WTC11 (cell line): ENCODE data around the gene KLK14. TPM values are rescaled to one million over a fixed set of nuclear protein-coding genes. Genes with fewer than 3 reads are reported as not detected.

Experiments used
- ATAC-seq: fragments of 200-7000 bp; cut with Tn5 transposase; 2 replicates; pipeline ENCODE4 v1.10.0; 2021; ENCODE audit warnings: mild to moderate bottlenecking, moderate library complexity
- CTCF ChIA-PET: fragments of 300-600 bp; sonication (Branson Sonifier 250); formaldehyde crosslinking; loops from one replicate; lab custom pipeline; 2021; ENCODE audit warnings: antibody characterized with exemption; lab: Charles Lee
- POLR2A ChIA-PET: fragments of 350-600 bp; sonication (Branson Sonifier 250); formaldehyde crosslinking; loops from one replicate; lab custom pipeline; 2021; ENCODE audit warnings: antibody characterized with exemption; lab: Charles Lee
- DNase-seq: peaks from one replicate; pipeline ENCODE4 v3.0.0; 2021; ENCODE audit warnings: low spot score
- H3K27ac Mint-ChIP-seq: 2 replicates; pipeline ENCODE4 v1.8.0; 2021; ENCODE audit warnings: mixed read lengths
- H3K27me3 Mint-ChIP-seq: 2 replicates; pipeline ENCODE4 v1.8.0; 2021; ENCODE audit warnings: low read depth, mild to moderate bottlenecking, moderate library complexity, mixed read lengths
- H3K36me3 Mint-ChIP-seq: 2 replicates; pipeline ENCODE4 v1.8.0; 2021; ENCODE audit warnings: mixed read lengths
- H3K4me1 Mint-ChIP-seq: 2 replicates; pipeline ENCODE4 v1.8.0; 2022; ENCODE audit warnings: mixed read lengths
- H3K4me3 Mint-ChIP-seq: 2 replicates; pipeline ENCODE4 v1.8.0; 2021; ENCODE audit warnings: mild to moderate bottlenecking, moderate library complexity, mixed read lengths
- H3K9me3 Mint-ChIP-seq: 2 replicates; pipeline ENCODE4 v1.8.0; 2021; ENCODE audit warnings: mixed read lengths
- ATF1 ChIP-seq: sonication (generic); formaldehyde crosslinking; IDR thresholded peaks from 2 replicates; pipeline ENCODE4 v1.8.1; 2023; ENCODE audit warnings: mild to moderate bottlenecking, moderate library complexity, missing genetic modification reagents
- ELF4 ChIP-seq: sonication (generic); formaldehyde crosslinking; IDR thresholded peaks from 2 replicates; pipeline ENCODE4 v1.8.1; 2022; ENCODE audit warnings: low read depth, mild to moderate bottlenecking, moderate library complexity, missing genetic modification reagents
- JAZF1 ChIP-seq: fragments of 250-450 bp; sonication (Bioruptor Pico); IDR thresholded peaks from 2 replicates; pipeline ENCODE4 v1.9.0; 2021; ENCODE audit warnings: moderate library complexity, mild to moderate bottlenecking, inconsistent platforms
- MYBL2 ChIP-seq: sonication (generic); formaldehyde crosslinking; IDR thresholded peaks from 2 replicates; pipeline ENCODE4 v1.8.1; 2023; ENCODE audit warnings: mild to moderate bottlenecking, moderate library complexity, missing genetic modification reagents
- RORB ChIP-seq: fragments of 250-450 bp; sonication (Bioruptor Pico); IDR thresholded peaks from 2 replicates; pipeline ENCODE4 v1.9.0; 2021; ENCODE audit warnings: mild to moderate bottlenecking
- SMAD4 ChIP-seq: sonication (generic); formaldehyde crosslinking; IDR thresholded peaks from 2 replicates; pipeline ENCODE4 v1.8.0; 2022; ENCODE audit warnings: mild to moderate bottlenecking, missing genetic modification reagents
- ZNF138 ChIP-seq: sonication (generic); formaldehyde crosslinking; conservative IDR thresholded peaks from 2 replicates; pipeline ENCODE4 v1.8.1; 2022; ENCODE audit warnings: mild to moderate bottlenecking, moderate library complexity, missing genetic modification reagents
- ZNF232 ChIP-seq: sonication (generic); formaldehyde crosslinking; IDR thresholded peaks from 2 replicates; pipeline ENCODE4 v1.8.0; 2022; ENCODE audit warnings: mild to moderate bottlenecking, missing genetic modification reagents
- ZNF263 ChIP-seq: sonication (generic); formaldehyde crosslinking; IDR thresholded peaks from 2 replicates; pipeline ENCODE4 v1.8.1; 2022; ENCODE audit warnings: low read depth, mild to moderate bottlenecking, moderate library complexity, missing genetic modification reagents
- ZNF396 ChIP-seq: fragments of 250-450 bp; sonication (Bioruptor Pico); IDR thresholded peaks from 2 replicates; pipeline ENCODE4 v1.8.0; 2021; ENCODE audit warnings: mild to moderate bottlenecking, moderate library complexity, borderline replicate concordance
- ZNF423 ChIP-seq: fragments of 250-450 bp; sonication (Bioruptor Pico); IDR thresholded peaks from 2 replicates; pipeline ENCODE4 v2.1.2; 2022; ENCODE audit warnings: mild to moderate bottlenecking, moderate library complexity
- total RNA-seq: library from RNA; stranded (reverse); gene quantifications from 3 replicates; pipeline ENCODE4 v1.2.3, GENCODE V29; 2021
- TF ChIP-seq, protein P1 (sequence below): sonication (generic); formaldehyde crosslinking; IDR thresholded peaks from 2 replicates; pipeline ENCODE4 v1.8.0; 2023; ENCODE audit warnings: missing genetic modification reagents, mild to moderate bottlenecking, borderline replicate concordance
- TF ChIP-seq, protein P2 (sequence below): sonication (generic); formaldehyde crosslinking; IDR thresholded peaks from 2 replicates; pipeline ENCODE4 v1.8.1; 2023; ENCODE audit warnings: mild to moderate bottlenecking, missing genetic modification reagents
- TF ChIP-seq, protein P3 (sequence below): fragments of 250-450 bp; sonication (Bioruptor Pico); IDR thresholded peaks from 2 replicates; pipeline ENCODE4 v1.9.0; 2021; ENCODE audit warnings: mild to moderate bottlenecking
- TF ChIP-seq, protein P4 (sequence below): sonication (generic); formaldehyde crosslinking; IDR thresholded peaks from 2 replicates; pipeline ENCODE4 v1.8.1; 2023; ENCODE audit warnings: mild to moderate bottlenecking, missing genetic modification reagents, moderate library complexity
- TF ChIP-seq, protein P5 (sequence below): fragments of 250-450 bp; sonication (Bioruptor Pico); IDR thresholded peaks from 2 replicates; pipeline ENCODE4 v1.8.0; 2021; ENCODE audit warnings: mild to moderate bottlenecking
- TF ChIP-seq, protein P6 (sequence below): sonication (generic); formaldehyde crosslinking; IDR thresholded peaks from 2 replicates; pipeline ENCODE4 v1.8.0; 2022; ENCODE audit warnings: mild to moderate bottlenecking, missing genetic modification reagents
- TF ChIP-seq, protein P7 (sequence below): fragments of 250-450 bp; sonication (Bioruptor Pico); conservative IDR thresholded peaks from 2 replicates; pipeline ENCODE4 v1.9.0; 2021; ENCODE audit warnings: mild to moderate bottlenecking

KLK14 gene
- total RNA-seq, 1 experiment from 2014 or later, result 1.1 TPM

DNA sequence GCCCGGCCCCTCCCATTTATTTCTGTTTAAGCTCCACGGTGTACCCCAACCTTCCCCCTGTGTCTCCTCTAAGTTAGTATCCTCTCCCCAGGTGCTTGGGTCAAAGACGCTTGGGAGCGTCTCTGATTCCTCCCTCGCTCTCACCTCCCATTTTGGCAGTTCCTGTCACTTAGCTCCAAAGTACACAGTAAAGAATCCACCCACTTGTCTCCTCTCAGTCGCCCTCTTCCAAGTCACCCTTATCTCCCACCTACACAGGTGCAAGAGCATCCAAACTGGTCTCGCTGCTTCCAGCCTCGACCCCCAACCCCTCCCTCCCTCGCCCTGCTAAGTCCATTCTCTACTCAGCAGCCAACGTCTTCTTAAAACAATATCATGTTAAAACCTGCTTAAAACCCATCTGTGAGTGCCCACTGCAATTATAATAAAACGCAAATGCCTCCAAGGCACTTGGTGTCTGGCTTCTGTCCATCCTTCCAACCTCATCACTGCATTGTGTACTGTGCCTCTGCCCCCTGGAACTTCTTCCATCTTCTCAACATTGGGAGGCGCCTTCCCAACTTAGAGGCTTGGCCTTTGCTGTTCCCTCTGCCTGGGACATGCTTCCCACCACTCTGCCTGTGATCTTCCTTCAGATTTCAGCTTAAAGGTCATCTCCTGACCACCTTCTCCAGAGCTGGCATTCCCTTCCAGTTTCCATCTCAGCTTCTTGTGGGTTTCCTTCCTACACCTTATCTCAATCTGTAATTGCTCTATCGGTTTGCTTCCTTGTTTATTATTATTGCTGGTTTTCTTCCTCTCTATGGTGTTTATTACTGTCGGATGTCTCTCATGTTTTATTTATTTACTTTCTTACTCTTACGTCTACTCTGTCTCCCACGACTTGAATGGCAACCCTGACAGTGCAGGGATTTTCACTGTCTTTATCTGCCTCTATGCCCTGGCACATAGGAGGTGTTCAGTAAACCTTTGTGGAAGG lies 9.5 kb upstream of the KLK14 start (continued):
- TF ChIP-seq, protein P1, sequence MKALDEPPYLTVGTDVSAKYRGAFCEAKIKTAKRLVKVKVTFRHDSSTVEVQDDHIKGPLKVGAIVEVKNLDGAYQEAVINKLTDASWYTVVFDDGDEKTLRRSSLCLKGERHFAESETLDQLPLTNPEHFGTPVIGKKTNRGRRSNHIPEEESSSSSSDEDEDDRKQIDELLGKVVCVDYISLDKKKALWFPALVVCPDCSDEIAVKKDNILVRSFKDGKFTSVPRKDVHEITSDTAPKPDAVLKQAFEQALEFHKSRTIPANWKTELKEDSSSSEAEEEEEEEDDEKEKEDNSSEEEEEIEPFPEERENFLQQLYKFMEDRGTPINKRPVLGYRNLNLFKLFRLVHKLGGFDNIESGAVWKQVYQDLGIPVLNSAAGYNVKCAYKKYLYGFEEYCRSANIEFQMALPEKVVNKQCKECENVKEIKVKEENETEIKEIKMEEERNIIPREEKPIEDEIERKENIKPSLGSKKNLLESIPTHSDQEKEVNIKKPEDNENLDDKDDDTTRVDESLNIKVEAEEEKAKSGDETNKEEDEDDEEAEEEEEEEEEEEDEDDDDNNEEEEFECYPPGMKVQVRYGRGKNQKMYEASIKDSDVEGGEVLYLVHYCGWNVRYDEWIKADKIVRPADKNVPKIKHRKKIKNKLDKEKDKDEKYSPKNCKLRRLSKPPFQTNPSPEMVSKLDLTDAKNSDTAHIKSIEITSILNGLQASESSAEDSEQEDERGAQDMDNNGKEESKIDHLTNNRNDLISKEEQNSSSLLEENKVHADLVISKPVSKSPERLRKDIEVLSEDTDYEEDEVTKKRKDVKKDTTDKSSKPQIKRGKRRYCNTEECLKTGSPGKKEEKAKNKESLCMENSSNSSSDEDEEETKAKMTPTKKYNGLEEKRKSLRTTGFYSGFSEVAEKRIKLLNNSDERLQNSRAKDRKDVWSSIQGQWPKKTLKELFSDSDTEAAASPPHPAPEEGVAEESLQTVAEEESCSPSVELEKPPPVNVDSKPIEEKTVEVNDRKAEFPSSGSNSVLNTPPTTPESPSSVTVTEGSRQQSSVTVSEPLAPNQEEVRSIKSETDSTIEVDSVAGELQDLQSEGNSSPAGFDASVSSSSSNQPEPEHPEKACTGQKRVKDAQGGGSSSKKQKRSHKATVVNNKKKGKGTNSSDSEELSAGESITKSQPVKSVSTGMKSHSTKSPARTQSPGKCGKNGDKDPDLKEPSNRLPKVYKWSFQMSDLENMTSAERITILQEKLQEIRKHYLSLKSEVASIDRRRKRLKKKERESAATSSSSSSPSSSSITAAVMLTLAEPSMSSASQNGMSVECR (CRISPR knock-in tag), result no peak

DNA sequence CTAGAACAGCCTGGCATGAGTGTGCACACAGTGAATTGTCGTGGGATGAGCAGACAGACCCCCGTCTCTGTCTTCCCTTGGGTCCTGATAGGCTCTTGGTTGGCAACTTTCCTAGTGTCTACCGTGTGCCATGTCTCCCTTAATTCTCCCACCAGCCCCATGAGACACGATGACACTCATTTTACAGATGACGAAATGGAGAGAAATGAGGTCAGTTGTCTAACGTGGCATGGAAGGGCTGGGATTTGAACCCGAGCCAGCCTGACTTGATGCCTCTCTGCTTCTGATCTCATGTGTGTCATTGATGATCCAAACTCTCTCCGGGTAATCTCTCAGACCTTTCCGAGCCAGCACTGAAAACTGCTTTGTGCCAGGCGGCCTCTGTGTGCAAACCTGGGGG lies 8.4 kb upstream of the KLK14 start:
- ATAC-seq (no peak), DNase-seq (no peak)
- Mint-ChIP-seq H3K4me3 (no peak overlapping the region), H3K27me3 (no peaks in the 10 kb centered on the region), H3K27ac (no peak overlapping the region), H3K4me1 (peaks cover 29% of the 10 kb centered on the region), H3K36me3 (no peaks in the 10 kb centered on the region), H3K9me3 (no peaks in the 10 kb centered on the region)
- POLR2A ChIA-PET, result no interaction called here
- CTCF ChIA-PET, result interaction anchor here (8.2 kb wide), 1 partner anchor 72 kb away, joined by 347 read pairs; the partner anchor contains the start of gene KLK10
- TF ChIP-seq SMAD4 (CRISPR knock-in tag) (no peak), MYBL2 (CRISPR knock-in tag) (no peak), ZNF232 (CRISPR knock-in tag) (no peak), ZNF138 (no peak), ATF1 (CRISPR knock-in tag) (no peak), ELF4 (no peak)
- TF ChIP-seq, protein P2, sequence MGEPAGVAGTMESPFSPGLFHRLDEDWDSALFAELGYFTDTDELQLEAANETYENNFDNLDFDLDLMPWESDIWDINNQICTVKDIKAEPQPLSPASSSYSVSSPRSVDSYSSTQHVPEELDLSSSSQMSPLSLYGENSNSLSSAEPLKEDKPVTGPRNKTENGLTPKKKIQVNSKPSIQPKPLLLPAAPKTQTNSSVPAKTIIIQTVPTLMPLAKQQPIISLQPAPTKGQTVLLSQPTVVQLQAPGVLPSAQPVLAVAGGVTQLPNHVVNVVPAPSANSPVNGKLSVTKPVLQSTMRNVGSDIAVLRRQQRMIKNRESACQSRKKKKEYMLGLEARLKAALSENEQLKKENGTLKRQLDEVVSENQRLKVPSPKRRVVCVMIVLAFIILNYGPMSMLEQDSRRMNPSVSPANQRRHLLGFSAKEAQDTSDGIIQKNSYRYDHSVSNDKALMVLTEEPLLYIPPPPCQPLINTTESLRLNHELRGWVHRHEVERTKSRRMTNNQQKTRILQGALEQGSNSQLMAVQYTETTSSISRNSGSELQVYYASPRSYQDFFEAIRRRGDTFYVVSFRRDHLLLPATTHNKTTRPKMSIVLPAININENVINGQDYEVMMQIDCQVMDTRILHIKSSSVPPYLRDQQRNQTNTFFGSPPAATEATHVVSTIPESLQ, result no peak
- TF ChIP-seq, protein P3, sequence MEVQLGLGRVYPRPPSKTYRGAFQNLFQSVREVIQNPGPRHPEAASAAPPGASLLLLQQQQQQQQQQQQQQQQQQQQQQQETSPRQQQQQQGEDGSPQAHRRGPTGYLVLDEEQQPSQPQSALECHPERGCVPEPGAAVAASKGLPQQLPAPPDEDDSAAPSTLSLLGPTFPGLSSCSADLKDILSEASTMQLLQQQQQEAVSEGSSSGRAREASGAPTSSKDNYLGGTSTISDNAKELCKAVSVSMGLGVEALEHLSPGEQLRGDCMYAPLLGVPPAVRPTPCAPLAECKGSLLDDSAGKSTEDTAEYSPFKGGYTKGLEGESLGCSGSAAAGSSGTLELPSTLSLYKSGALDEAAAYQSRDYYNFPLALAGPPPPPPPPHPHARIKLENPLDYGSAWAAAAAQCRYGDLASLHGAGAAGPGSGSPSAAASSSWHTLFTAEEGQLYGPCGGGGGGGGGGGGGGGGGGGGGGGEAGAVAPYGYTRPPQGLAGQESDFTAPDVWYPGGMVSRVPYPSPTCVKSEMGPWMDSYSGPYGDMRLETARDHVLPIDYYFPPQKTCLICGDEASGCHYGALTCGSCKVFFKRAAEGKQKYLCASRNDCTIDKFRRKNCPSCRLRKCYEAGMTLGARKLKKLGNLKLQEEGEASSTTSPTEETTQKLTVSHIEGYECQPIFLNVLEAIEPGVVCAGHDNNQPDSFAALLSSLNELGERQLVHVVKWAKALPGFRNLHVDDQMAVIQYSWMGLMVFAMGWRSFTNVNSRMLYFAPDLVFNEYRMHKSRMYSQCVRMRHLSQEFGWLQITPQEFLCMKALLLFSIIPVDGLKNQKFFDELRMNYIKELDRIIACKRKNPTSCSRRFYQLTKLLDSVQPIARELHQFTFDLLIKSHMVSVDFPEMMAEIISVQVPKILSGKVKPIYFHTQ, result no peak

DNA sequence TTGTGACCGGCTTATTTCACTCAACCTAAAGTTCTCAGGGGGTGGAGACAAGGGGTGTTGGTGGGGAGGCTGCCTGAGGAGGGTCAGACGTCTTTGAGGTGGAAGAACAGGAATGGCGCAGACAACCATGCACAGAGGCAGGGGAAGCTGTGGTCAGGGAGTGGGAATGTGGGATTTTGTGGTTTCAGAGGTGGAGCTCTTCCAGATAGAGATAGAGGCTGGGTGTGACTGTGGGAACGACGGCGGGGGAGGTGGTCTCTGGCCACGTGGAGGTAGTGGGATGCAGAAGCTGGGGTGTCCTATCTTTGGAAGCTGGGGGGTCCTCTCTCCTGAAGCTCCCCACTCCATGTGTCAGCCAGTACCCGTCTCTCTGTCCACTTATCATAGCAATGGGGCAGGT lies 7.8 kb upstream of the KLK14 start:
- Mint-ChIP-seq H3K27me3 (no peaks in the 10 kb centered on the region), H3K4me1 (peaks cover 30% of the 10 kb centered on the region), H3K36me3 (no peaks in the 10 kb centered on the region), H3K27ac (no peak overlapping the region), H3K9me3 (no peaks in the 10 kb centered on the region), H3K4me3 (no peak overlapping the region)
- ATAC-seq (no peak), DNase-seq (no peak)
- ChIA-PET CTCF (interaction anchor here (8.2 kb wide), 1 partner anchor 71 kb away, joined by 347 read pairs; the partner anchor contains the start of gene KLK10), POLR2A (no interaction called here)
- no peak for TF ChIP-seq MYBL2 (CRISPR knock-in tag)
- TF ChIP-seq ZNF396 (CRISPR knock-in tag), result no peak
- no peak for TF ChIP-seq ZNF263
- TF ChIP-seq, protein P4, sequence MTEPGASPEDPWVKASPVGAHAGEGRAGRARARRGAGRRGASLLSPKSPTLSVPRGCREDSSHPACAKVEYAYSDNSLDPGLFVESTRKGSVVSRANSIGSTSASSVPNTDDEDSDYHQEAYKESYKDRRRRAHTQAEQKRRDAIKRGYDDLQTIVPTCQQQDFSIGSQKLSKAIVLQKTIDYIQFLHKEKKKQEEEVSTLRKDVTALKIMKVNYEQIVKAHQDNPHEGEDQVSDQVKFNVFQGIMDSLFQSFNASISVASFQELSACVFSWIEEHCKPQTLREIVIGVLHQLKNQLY, result no peak
- no peak for TF ChIP-seq ATF1 (CRISPR knock-in tag)
- TF ChIP-seq, protein P5, sequence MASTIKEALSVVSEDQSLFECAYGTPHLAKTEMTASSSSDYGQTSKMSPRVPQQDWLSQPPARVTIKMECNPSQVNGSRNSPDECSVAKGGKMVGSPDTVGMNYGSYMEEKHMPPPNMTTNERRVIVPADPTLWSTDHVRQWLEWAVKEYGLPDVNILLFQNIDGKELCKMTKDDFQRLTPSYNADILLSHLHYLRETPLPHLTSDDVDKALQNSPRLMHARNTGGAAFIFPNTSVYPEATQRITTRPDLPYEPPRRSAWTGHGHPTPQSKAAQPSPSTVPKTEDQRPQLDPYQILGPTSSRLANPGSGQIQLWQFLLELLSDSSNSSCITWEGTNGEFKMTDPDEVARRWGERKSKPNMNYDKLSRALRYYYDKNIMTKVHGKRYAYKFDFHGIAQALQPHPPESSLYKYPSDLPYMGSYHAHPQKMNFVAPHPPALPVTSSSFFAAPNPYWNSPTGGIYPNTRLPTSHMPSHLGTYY, result no peak
- no peak for TF ChIP-seq ELF4
- no peak for TF ChIP-seq RORB
- TF ChIP-seq, protein P6, sequence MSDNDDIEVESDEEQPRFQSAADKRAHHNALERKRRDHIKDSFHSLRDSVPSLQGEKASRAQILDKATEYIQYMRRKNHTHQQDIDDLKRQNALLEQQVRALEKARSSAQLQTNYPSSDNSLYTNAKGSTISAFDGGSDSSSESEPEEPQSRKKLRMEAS (CRISPR knock-in tag), result no peak
- TF ChIP-seq, protein P7, sequence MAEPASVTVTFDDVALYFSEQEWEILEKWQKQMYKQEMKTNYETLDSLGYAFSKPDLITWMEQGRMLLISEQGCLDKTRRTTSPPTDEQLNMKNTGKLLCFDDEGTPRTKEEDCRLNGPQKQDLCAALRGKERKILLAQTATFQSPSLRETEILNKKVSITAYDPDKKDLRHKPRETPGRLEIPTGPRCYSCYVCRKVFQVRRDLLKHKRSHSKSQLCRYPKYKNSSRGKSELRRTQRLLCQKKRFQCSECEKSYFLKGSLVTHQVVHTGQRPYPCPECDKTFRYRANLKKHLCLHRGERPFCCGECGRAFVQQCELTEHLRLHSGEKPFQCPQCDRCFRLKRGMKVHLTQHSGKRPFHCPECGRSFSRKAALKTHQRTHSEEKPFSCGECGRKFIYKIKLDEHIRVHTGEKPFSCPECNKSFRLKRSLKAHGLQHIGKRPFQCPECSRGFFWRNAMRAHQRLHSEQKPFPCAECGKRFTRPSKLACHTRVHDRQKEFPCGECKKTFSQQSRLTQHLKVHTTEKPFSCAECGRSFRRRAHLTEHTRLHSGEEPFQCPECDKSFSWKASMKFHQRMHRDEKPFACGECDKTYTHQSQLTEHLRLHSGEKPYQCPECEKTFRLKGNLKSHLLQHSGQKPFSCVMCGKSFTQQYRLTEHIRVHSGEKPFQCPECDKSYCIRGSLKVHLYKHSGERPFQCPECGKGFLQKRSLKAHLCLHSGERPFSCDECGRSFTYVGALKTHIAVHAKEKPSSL (CRISPR knock-in tag), result no peak
- TF ChIP-seq ZNF423 (CRISPR knock-in tag), result no peak
- no peak for TF ChIP-seq JAZF1 (CRISPR knock-in tag)
